ENCODE results near the gene GPSM1. TPM values are rescaled to one million over a fixed set of nuclear protein-coding genes. Genes with fewer than 3 reads are reported as not detected.

Gene GPSM1
- total and polyA plus RNA-seq, 11 donors, result 24.1 to 80.2 (median 31.7) TPM

DNA sequence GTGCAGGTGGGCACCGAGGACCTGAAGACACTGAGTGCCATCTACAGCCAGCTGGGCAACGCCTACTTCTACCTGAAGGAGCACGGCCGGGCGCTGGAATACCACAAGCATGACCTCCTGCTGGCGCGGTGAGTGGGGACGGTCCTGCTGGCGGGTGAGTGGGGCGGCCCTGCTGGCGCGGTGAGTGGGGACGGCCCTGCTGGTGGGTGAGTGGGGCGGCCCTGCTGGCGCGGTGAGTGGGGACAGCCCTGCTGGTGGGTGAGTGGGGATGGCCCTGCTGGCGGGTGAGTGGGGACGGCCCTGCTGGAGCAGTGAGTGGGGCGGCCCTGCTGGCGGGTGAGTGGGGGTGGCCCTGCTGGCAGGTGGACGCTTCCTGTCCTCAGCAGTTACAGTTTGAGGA lies 7.2 kb downstream of the GPSM1 start:
- Histone ChIP-seq H3K4me3 (no peak overlapping the region), H3K4me1 (peaks cover 0 to 17% (median under 1%) of the 10 kb centered on the region in 12 donors), H3K9me3 (no peaks in the 10 kb centered on the region), H3K27me3 (no peaks in the 10 kb centered on the region), H3K36me3 (peaks cover 0 to 38% (median 8%) of the 10 kb centered on the region in 9 donors), H3K27ac (no peak overlapping the region)
- intact Hi-C loops (cut with DNase I), result loop anchor here in 1 of 10 donors (10.0 kb wide), 1 partner anchor 70 kb away; the partner anchor contains the start of gene SNAPC4
- TF ChIP-seq, protein P1, sequence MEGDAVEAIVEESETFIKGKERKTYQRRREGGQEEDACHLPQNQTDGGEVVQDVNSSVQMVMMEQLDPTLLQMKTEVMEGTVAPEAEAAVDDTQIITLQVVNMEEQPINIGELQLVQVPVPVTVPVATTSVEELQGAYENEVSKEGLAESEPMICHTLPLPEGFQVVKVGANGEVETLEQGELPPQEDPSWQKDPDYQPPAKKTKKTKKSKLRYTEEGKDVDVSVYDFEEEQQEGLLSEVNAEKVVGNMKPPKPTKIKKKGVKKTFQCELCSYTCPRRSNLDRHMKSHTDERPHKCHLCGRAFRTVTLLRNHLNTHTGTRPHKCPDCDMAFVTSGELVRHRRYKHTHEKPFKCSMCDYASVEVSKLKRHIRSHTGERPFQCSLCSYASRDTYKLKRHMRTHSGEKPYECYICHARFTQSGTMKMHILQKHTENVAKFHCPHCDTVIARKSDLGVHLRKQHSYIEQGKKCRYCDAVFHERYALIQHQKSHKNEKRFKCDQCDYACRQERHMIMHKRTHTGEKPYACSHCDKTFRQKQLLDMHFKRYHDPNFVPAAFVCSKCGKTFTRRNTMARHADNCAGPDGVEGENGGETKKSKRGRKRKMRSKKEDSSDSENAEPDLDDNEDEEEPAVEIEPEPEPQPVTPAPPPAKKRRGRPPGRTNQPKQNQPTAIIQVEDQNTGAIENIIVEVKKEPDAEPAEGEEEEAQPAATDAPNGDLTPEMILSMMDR (IDR thresholded peaks at IDR 0.05), result no peak
- no peak for TF ChIP-seq POLR2A (IDR thresholded peaks at IDR 0.05)
- DNase-seq (no peak), ATAC-seq (no peak)
- WGBS, 4 donors, result 95 to 97% (median 96%) methylated on average over 18 to 21 of the region's 21 CpGs

DNA sequence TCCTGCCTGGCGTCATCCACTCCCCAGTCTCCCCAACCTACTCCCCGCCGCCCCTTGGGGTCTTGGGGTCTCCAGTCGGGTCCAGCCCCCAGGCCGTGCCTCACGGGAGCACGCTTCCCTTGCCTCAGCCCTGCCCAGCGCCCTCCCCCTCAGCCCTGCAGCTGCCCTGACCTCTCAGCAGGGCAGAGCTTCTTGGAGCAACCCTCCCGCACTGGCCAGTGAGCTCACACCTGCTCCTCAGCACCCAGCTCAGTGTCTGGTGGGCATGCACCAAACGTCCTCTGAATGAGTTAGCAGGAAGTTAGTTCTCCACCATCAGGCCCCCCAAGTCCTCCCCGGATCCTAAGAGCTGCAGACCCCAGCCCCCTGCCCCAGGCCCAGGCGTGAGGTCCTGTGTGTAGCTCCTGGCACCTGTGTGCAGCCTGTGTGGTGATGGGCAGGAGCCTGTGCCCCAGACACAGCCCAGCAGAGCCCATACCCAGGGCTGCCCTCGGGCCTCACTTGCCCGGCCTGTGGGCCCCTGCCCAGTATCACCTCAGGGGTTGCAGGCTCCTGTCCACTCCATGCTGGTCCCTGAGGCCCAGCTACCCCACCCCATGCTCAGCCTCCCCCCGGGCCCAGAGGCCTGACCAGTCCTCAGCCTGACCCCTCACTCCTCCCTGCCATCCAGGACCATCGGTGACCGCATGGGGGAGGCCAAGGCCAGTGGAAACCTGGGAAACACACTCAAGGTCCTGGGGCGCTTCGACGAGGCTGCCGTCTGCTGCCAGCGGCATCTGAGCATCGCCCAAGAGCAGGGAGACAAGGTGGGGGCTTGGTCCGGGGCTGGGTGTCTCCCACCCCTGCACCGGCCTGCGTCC lies 8.2 kb downstream of the GPSM1 start:
- no peak overlapping the region for H3K4me3 ChIP-seq
- no peak overlapping the region for H3K27ac ChIP-seq
- intact Hi-C loops (cut with DNase I), result loop anchor here in 4 of 10 donors (5.0 to 10.0 kb wide), 2 partner anchors 67 to 69 kb away; partner anchors contain the start of gene SNAPC4 (in 4 of the 4)

DNA sequence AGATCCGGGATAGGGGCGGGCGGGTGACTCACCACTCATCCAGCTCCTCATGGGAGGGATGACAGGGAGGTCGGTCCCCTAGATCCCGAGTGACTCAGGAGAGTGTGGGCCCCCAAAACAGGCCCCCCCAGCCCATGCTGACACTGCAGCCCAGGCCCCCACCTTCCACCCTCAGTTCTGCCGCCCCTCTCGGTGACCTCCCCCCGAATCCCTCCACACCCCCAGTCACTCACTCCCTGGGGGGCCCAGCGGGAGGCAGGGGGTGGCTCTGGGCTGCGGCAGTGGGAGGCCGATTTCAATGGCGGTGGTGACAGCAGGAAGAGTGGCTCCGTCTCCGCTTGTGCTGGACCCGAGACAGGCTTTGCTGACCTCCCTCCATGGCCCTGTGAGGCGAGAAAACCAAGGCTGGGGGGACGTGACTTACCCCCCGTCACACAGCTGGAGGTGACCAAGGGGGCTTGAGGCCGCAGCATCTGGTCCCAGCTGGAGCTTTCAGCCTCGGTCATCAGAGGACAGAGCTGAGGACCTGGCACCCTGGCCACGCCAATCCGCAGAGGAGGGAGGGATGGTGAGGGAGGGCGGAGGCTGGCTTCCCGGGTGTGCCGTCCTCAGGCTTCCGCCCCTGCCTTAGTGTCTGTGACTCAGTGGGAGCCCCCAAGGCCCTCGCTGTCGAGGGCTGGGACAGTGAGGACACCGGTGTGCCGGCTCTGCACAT lies 9.0 kb downstream of the GPSM1 start:
- H3K27me3 ChIP-seq, result no peaks in the 10 kb centered on the region
- H3K36me3 ChIP-seq, result peaks cover 0 to 38% (median 8%) of the 10 kb centered on the region in 9 donors
- peaks cover 0 to 16% (median 4%) of the 10 kb centered on the region in 12 donors for H3K4me1 ChIP-seq
- no peak overlapping the region for H3K4me3 ChIP-seq
- no peak overlapping the region for H3K27ac ChIP-seq
- H3K9me3 ChIP-seq, result no peaks in the 10 kb centered on the region
- TF ChIP-seq, protein P1 (IDR thresholded peaks at IDR 0.05), result no peak
- no peak for TF ChIP-seq POLR2A (IDR thresholded peaks at IDR 0.05)
- intact Hi-C loops (cut with DNase I), result loop anchor here in 4 of 10 donors (5.0 to 10.0 kb wide), 2 partner anchors 66 to 68 kb away; partner anchors contain the start of gene SNAPC4 (in 4 of the 4)
- WGBS, 4 donors, result 77 to 85% (median 83%) methylated on average over 10 to 30 of the region's 30 CpGs
- no peak for DNase-seq
- peak in 2 of 4 donors; percentile 5 to 15 for ATAC-seq

More for the DNA sequence above, 8.2 kb downstream of the GPSM1 start:
- no peaks in the 10 kb centered on the region for H3K9me3 ChIP-seq
- no peak for TF ChIP-seq POLR2A (IDR thresholded peaks at IDR 0.05)
- TF ChIP-seq, protein P1 (IDR thresholded peaks at IDR 0.05), result no peak
- WGBS, 4 donors, result 85 to 90% (median 87%) methylated on average over 14 to 26 of the region's 26 CpGs
- ATAC-seq, result peak in 1 of 4 donors; percentile 5
- H3K36me3 ChIP-seq, result peaks cover 0 to 38% (median 8%) of the 10 kb centered on the region in 9 donors
- DNase-seq, result no peak
- no peaks in the 10 kb centered on the region for H3K27me3 ChIP-seq
- peaks cover 0 to 11% (median 1%) of the 10 kb centered on the region in 12 donors for H3K4me1 ChIP-seq
